Dendritic cell treated with granulocyte-macrophage colony-stimulating factor and Interleukin-4, amounts not matched to agents 40 ng/mL and 50 ng/mL, for 4 days (primary cell): ENCODE results near the gene AATF.
A peak's percentile ranks its signal among the peaks of the same experiment; 100 is the strongest.

Source experiments
- H3K27ac Mint-ChIP-seq: one replicate; pipeline ENCODE4 v1.8.0; 2022; ENCODE audit warnings: mild to moderate bottlenecking, mixed read lengths
- H3K27me3 Mint-ChIP-seq: one replicate; pipeline ENCODE4 v1.8.0; 2022; ENCODE audit warnings: mild to moderate bottlenecking, mixed read lengths
- H3K36me3 Mint-ChIP-seq: one replicate; pipeline ENCODE4 v1.8.0; 2022; ENCODE audit warnings: low read depth, mixed read lengths
- H3K4me1 Mint-ChIP-seq: one replicate; pipeline ENCODE4 v1.8.0; 2022; ENCODE audit warnings: low read depth, mixed read lengths
- H3K4me3 Mint-ChIP-seq: one replicate; pipeline ENCODE4 v1.8.0; 2022; ENCODE audit warnings: mild to moderate bottlenecking, moderate library complexity, mixed read lengths
- H3K9me3 Mint-ChIP-seq: one replicate; pipeline ENCODE4 v1.8.0; 2022; ENCODE audit warnings: mixed read lengths
- intact Hi-C: fragments of 100-400 bp; cut with micrococcal nuclease; formaldehyde crosslinking; loops from one replicate; pipeline ENCODE4 v1.15.0; 2022

AATF gene

DNA sequence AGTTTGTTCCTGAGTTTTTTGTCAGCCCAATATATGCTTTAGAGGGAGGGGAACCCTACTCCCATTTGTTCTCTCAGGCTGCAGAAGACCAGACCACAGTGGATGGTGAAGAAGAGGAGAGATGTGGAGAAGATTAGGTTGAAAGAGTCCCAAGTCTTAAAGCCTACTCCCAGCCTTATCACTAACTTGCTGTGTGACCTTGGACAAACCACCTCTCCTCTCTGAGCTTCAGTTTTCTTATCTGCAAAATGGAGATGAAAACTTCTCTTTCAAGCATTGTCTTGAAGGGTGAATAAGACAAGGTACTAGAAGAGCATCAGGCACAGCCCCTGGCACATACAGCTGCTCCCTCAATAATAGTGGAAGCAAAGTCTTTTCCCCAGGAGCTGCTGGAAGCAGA, 26.6 kb upstream of the AATF start:
- H3K4me3 Mint-ChIP-seq, result no peak overlapping the region
- intact Hi-C loops, result no loop called here
- H3K27ac Mint-ChIP-seq, result no peak overlapping the region
- H3K36me3 Mint-ChIP-seq, result no peaks in the 10 kb centered on the region
- H3K4me1 Mint-ChIP-seq, result peaks cover 7% of the 10 kb centered on the region
- H3K9me3 Mint-ChIP-seq, result no peaks in the 10 kb centered on the region
- peaks cover 62% of the 10 kb centered on the region for H3K27me3 Mint-ChIP-seq

DNA sequence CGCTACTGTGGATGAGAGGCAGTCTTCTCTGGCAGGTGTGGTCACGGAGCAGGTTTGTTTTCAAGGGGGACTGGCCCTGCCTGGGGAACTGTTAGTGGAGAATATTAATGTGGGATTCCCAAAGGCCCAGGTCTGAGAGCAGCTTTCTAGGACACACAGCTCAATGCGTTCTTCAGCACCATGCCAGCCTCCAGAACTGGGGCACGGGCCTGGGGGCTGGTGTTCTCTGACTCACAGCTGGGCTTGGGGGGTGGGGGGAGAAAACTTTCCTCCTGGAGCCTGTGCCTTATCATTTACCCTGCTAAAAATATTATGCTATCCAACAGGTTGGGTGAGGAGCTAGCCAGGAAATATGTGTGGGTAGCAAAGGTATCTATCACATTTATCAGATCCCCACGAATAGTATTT, 24.9 kb upstream of the AATF start:
- intact Hi-C loops, result no loop called here
- H3K27ac Mint-ChIP-seq, result no peak overlapping the region
- H3K4me3 Mint-ChIP-seq, result no peak overlapping the region
- no peaks in the 10 kb centered on the region for H3K9me3 Mint-ChIP-seq
- H3K27me3 Mint-ChIP-seq, result peaks cover 64% of the 10 kb centered on the region
- H3K36me3 Mint-ChIP-seq, result no peaks in the 10 kb centered on the region
- H3K4me1 Mint-ChIP-seq, result peaks cover 21% of the 10 kb centered on the region

GRCh38 chr17:36926226-36926625, 22.5 kb upstream of the AATF start:
- intact Hi-C loops, result no loop called here
- H3K4me3 Mint-ChIP-seq, result no peak overlapping the region
- peaks cover 17% of the 10 kb centered on the region for H3K4me1 Mint-ChIP-seq
- H3K9me3 Mint-ChIP-seq, result no peaks in the 10 kb centered on the region
- no peak overlapping the region for H3K27ac Mint-ChIP-seq
- peaks cover 65% of the 10 kb centered on the region for H3K27me3 Mint-ChIP-seq
- no peaks in the 10 kb centered on the region for H3K36me3 Mint-ChIP-seq

- Mint-ChIP-seq H3K27me3 (peaks cover 65% of the 10 kb centered on the region), H3K27ac (no peak overlapping the region), H3K4me1 (peaks cover 22% of the 10 kb centered on the region), H3K4me3 (no peak overlapping the region), H3K36me3 (no peaks in the 10 kb centered on the region), H3K9me3 (no peaks in the 10 kb centered on the region)
- intact Hi-C loops, result no loop called here
These were observed 22.1 kb upstream of the AATF start for GRCh38 chr17:36926701-36927100.

DNA sequence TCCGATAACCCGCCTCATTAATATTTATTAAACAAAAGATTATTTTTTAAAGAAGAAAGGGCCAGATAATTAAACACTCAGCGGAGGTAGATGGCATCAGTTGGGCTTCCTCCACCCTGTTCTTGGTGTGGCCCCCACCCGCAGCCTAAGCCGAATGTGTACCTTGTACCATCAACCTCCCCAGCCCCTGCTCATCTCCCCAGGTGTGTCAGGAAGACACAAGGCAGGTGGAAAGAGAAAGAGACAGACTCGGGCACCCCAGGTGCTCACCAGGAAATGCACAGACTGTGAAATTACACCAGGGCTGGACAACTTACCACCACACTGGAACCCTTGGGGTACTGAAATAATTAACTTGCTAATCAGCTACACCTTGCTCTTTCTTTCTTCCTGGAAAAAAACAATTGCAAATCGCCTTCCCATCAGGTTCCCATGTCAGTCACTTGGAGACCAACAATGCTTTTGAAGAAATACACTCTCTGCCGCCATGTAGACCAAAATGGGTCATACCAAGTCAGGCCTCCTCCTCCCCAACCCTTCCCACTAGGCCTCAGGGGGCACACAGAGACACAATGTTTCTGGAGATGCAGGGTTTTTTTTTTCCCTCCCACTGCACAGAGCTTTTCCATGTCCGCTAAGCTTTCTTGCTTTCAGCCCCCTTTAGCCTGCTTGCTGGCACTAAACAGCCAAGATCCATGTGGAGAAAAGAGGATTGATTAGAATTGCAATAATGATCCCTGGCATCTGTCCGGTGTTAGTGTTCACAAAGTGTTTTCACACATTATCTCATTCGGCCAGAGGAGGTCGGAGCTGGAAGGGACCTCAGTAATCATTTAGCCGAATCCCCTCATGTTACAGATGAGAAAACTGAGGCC, 20.0 kb upstream of the AATF start:
- H3K27ac Mint-ChIP-seq, result peak overlapping the region; percentile 73
- peak overlapping the region; percentile 61 for H3K4me3 Mint-ChIP-seq
- no peaks in the 10 kb centered on the region for H3K36me3 Mint-ChIP-seq
- no peaks in the 10 kb centered on the region for H3K9me3 Mint-ChIP-seq
- H3K27me3 Mint-ChIP-seq, result peaks cover 66% of the 10 kb centered on the region
- peaks cover 42% of the 10 kb centered on the region for H3K4me1 Mint-ChIP-seq
- intact Hi-C loops, result loop anchor here (2.0 kb wide), 1 partner anchor 20 kb away; the partner anchor contains the start of gene AATF

- Mint-ChIP-seq H3K27ac (no peak overlapping the region), H3K4me1 (peaks cover 53% of the 10 kb centered on the region)
These were observed 18.7 kb upstream of the AATF start for GRCh38 chr17:36929851-36930582.

GRCh38 chr17:36930583-36930900, 18.2 kb upstream of the AATF start:
- H3K27ac Mint-ChIP-seq, result no peak overlapping the region
- no peaks in the 10 kb centered on the region for H3K36me3 Mint-ChIP-seq
- intact Hi-C loops, result no loop called here
- H3K4me1 Mint-ChIP-seq, result peaks cover 58% of the 10 kb centered on the region
- no peaks in the 10 kb centered on the region for H3K9me3 Mint-ChIP-seq
- H3K27me3 Mint-ChIP-seq, result peaks cover 79% of the 10 kb centered on the region
- H3K4me3 Mint-ChIP-seq, result no peak overlapping the region

More at GRCh38 chr17:36929851-36930582, 18.7 kb upstream of the AATF start:
- no peaks in the 10 kb centered on the region for H3K9me3 Mint-ChIP-seq
- no peak overlapping the region for H3K4me3 Mint-ChIP-seq
- intact Hi-C loops, result loop anchor here (2.0 kb wide), 1 partner anchor 19 kb away; the partner anchor contains the start of gene AATF
- peaks cover 79% of the 10 kb centered on the region for H3K27me3 Mint-ChIP-seq
- no peaks in the 10 kb centered on the region for H3K36me3 Mint-ChIP-seq

- H3K4me1 Mint-ChIP-seq, result peaks cover 64% of the 10 kb centered on the region
- intact Hi-C loops, result no loop called here
- H3K36me3 Mint-ChIP-seq, result no peaks in the 10 kb centered on the region
- H3K27me3 Mint-ChIP-seq, result peaks cover 86% of the 10 kb centered on the region
- H3K9me3 Mint-ChIP-seq, result no peaks in the 10 kb centered on the region
- no peak overlapping the region for H3K4me3 Mint-ChIP-seq
- H3K27ac Mint-ChIP-seq, result peak overlapping the region; percentile 9
These were observed 17.6 kb upstream of the AATF start for GRCh38 chr17:36931096-36931696.

DNA sequence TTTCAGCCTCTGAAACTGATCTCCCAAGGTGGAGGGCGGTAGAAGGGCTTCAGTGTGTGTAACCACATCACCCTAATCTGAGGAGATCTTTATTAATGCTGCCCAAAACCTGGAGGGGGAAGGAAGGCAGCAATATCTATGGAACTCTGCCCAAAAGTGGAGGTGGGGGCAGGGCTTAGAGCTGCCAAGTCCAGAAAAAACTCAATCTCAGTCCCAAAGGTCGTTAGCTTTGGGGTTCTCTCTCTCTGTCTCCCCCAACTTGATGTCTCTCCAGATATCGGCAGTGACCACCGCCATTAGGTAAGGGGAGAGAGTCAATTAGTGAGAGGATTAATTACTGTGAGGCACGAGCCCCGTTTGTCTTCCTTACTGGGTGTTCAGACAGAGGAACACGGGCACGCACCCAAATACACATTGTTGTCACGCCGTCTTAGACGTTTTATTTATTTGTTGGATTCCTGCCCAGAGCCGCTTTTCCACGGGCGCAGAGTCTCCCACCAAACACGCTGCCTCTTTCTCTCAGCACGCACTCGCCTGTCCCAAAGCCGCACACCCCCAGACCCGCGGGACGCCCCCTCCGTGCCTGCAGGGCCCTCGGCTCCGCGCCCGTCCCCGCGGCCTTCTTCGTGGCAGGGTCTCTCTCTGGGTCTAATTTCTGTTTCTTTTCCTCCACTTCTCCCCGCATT, 16.9 kb upstream of the AATF start:
- Mint-ChIP-seq H3K4me1 (peaks cover 71% of the 10 kb centered on the region), H3K27me3 (peaks cover 92% of the 10 kb centered on the region), H3K4me3 (peak overlapping the region; percentile 62), H3K36me3 (no peaks in the 10 kb centered on the region), H3K9me3 (no peaks in the 10 kb centered on the region), H3K27ac (peak overlapping the region; percentile 19)
- intact Hi-C loops, result no loop called here

- Mint-ChIP-seq H3K27ac (peak overlapping the region; percentile 19), H3K27me3 (peaks cover 97% of the 10 kb centered on the region), H3K9me3 (no peaks in the 10 kb centered on the region), H3K4me3 (peak overlapping the region; percentile 62), H3K4me1 (peaks cover 76% of the 10 kb centered on the region), H3K36me3 (no peaks in the 10 kb centered on the region)
- intact Hi-C loops, result no loop called here
These were observed 16.4 kb upstream of the AATF start for GRCh38 chr17:36932383-36932693.

DNA sequence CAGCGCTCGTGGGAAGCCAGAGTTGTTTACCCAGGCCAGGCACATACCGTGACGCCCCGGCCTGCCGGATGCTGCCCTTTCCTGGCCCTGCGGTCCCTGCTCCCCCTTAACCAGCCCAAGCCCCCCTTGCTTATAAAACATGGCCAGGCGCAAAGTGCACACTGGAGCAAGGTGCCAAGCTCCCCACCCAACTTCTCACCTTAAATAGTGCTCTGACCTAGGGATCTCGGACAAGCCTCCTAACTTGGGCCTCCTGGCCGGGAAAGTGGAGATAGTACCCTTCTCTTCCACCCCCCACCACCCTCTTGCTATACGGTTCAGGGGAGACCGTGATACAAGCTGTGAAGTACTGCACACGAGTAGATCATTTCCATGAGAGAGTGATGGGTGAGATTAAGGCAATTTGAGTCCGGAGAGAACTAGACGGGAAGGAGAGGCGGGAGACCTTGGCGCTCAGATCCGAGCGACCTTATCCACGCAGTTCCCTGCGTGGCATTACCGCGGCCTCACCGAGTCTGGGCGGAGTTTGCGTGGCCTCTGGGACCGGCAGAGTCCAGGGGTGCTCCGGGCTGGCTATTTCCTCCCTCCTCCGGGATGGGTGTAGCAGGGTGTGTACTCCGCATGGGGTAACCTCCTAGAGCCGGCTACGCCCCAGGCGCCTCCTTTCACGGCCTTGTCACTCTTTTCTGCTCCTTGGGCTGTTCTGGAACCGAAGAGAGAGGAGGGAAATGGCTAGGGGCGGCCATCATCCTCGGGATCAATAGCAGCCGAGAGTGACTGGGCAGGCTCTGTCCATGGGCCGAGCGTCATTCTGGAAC, 15.9 kb upstream of the AATF start:
- intact Hi-C loops, result no loop called here
- Mint-ChIP-seq H3K27me3 (peaks cover 100% of the 10 kb centered on the region), H3K27ac (peak overlapping the region; percentile 19), H3K36me3 (no peaks in the 10 kb centered on the region), H3K4me3 (no peak overlapping the region), H3K4me1 (peaks cover 76% of the 10 kb centered on the region), H3K9me3 (no peaks in the 10 kb centered on the region)

DNA sequence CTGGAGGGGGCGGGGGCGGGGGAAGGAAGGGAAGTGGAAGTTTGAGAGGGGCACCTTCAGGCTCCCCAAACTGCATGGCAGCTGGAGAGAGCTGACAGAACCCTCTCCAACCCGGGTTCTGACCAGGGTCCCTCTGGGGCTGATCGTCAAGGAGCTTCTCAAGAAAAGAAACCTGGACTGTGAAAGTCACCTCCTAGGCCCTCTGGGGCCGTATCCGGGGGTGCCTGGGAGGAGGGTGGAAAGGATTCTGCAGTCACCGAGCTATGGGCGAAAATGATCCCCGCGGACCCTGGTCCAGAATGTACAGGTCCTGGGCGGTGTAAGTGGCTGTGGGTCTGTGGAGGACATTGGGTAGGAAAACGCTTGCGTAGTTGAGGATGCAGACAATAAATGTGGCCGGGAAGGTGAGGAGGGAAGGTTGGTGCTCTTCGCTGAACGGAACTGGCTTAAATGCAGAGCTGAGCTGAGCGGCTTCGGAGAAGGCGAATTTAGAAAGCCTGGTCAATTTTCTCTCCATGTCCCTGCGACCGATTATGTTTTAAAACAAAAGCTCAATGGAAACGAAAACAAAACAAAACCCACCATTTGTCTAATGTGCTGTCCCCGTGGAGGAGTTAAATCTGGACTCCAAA, 15.1 kb upstream of the AATF start:
- peaks cover 76% of the 10 kb centered on the region for H3K4me1 Mint-ChIP-seq
- no peaks in the 10 kb centered on the region for H3K36me3 Mint-ChIP-seq
- no peak overlapping the region for H3K27ac Mint-ChIP-seq
- peak overlapping the region; percentile 40 for H3K4me3 Mint-ChIP-seq
- intact Hi-C loops, result no loop called here
- no peaks in the 10 kb centered on the region for H3K9me3 Mint-ChIP-seq
- H3K27me3 Mint-ChIP-seq, result peaks cover 100% of the 10 kb centered on the region

GRCh38 chr17:36934144-36934691, 14.5 kb upstream of the AATF start:
- peaks cover 100% of the 10 kb centered on the region for H3K27me3 Mint-ChIP-seq
- H3K4me3 Mint-ChIP-seq, result peak overlapping the region; percentile 21
- no peaks in the 10 kb centered on the region for H3K36me3 Mint-ChIP-seq
- no peaks in the 10 kb centered on the region for H3K9me3 Mint-ChIP-seq
- H3K4me1 Mint-ChIP-seq, result peaks cover 79% of the 10 kb centered on the region
- H3K27ac Mint-ChIP-seq, result no peak overlapping the region
- intact Hi-C loops, result no loop called here
